Right hindlimb (tissue), 1 donor: ENCODE results near the gene HSBP1L1.

Experiments
- DNase-seq: peaks from one replicate; pipeline ENCODE4 v3.0.0-alpha.2; 2018

HSBP1L1 gene

DNA sequence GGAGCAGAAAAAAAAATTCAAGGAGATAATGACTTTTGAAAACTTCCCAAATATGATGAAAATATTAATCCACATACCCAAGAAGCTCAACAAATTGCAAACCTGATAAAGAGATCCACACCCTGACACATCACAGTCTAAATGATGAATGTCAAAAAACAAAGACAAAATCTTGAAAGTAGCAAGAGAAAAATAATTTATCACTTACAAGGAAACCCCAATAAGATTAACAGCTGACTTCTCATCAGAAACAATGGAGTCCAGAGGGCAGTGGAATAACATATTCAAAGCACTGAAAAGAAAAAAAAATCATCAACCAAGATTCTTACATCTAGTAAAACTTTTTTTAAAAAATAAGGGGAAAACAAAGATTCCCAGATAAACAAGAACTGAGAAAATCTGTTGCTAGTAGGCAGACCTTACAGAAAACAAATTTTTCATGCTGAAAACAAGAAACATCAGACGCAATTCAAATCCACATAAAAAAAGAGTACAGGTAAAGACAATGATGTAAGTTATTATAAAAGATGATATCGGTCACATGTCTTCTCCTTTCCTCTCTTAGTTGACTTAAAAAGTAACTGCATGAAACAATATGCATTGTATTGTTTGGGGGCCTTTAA lies 34.3 kb upstream of the HSBP1L1 start:
- DNase-seq, result no peak

GRCh38 chr18:79931475-79931874 lies 33.0 kb upstream of the HSBP1L1 start:
- DNase-seq, result no peak

GRCh38 chr18:79932907-79933306 lies 31.5 kb upstream of the HSBP1L1 start:
- DNase-seq, result no peak

- DNase-seq, result no peak
Measured at GRCh38 chr18:79933765-79934164, 30.7 kb upstream of the HSBP1L1 start.

- no peak for DNase-seq
Measured at GRCh38 chr18:79934311-79935097, 29.9 kb upstream of the HSBP1L1 start.

GRCh38 chr18:79935098-79935480 lies 29.4 kb upstream of the HSBP1L1 start:
- no peak for DNase-seq

GRCh38 chr18:79935499-79935898 lies 28.9 kb upstream of the HSBP1L1 start:
- DNase-seq, result no peak

GRCh38 chr18:79935925-79936324 lies 28.5 kb upstream of the HSBP1L1 start:
- no peak for DNase-seq

GRCh38 chr18:79936641-79937040 lies 27.8 kb upstream of the HSBP1L1 start:
- DNase-seq, result no peak

GRCh38 chr18:79937103-79937860 lies 27.2 kb upstream of the HSBP1L1 start:
- DNase-seq, result no peak

DNA sequence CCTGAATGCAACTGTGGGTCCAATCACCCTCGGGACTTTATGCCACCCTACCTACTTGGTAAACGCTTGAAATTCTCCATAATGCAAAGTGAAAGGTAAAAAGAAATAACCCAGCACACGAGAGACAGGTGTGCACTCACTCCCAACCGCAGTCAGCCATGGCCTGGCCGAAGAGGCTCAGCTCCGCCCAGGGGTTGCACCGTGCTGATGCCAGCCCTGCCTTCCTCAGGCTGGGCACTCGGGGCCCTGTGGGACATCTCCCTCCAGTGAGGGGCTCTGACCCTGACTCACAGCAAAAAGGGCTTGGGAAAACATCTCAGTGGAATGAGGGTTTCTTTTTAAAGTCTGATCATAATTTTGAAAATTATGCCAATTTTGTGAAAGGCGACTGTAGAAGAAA lies 26.2 kb upstream of the HSBP1L1 start:
- DNase-seq, result no peak

GRCh38 chr18:79939096-79939495 lies 25.3 kb upstream of the HSBP1L1 start:
- no peak for DNase-seq

- no peak for DNase-seq
Measured at GRCh38 chr18:79940126-79940813, 24.2 kb upstream of the HSBP1L1 start.

GRCh38 chr18:79940814-79941472 lies 23.5 kb upstream of the HSBP1L1 start:
- no peak for DNase-seq

- no peak for DNase-seq
Measured at GRCh38 chr18:79941473-79942119, 22.8 kb upstream of the HSBP1L1 start.

DNA sequence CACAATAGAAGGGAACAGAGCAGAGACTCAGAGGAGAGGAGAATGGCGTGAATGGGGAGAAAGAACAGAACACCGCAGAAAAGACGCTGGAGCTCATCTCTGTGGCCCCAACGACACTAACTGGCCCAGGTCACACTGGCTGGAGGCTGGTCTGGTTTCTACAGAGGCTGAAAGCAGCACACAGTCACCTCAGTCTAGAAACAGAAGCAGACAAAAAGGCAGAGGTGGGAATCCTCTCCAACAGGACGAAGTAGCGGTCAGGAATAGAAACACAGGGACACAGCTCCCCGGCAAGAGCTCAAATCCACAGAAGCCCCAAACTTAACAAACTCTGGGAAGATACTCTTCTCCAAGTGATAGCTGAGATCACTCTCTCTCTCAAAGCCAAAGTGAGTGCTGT lies 22.2 kb upstream of the HSBP1L1 start:
- DNase-seq, result no peak

GRCh38 chr18:79942786-79943607 lies 21.4 kb upstream of the HSBP1L1 start:
- no peak for DNase-seq

- DNase-seq, result no peak
Measured at GRCh38 chr18:79943608-79944125, 20.8 kb upstream of the HSBP1L1 start.

GRCh38 chr18:79944126-79944731 lies 20.2 kb upstream of the HSBP1L1 start:
- no peak for DNase-seq

DNA sequence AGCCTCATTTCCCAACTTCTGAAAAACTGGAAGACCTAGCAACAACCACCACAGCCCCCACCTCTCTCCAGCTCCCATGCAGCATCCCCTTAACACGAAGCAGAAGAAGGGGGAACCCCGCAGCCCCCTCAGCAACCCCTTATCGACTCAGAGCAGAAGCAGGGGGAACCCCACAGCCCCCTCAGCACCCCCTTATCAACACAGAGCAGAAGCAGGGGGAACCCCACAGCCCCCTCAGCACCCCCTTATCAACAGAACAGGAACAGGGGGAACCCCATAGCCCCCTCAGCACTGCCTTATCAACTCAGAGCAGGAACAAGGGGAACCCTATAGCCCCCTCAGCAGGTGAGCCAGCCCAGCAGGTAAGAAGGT lies 19.7 kb upstream of the HSBP1L1 start:
- DNase-seq, result no peak
